Peyer's patch (tissue), 4 donors: ENCODE results near the gene TAF1C.

ENCODE experiments used
- CTCF ChIP-seq, 6 experiments: fragments of 450-650 bp in 4 of 6; fragments of 200-600 bp in 2 of 6; sonication (generic) in 1 of 6; IDR thresholded peaks; one replicate each; pipeline ENCODE4 v1.5.1; 2017 to 2019; ENCODE audit warnings: antibody characterized with exemption in 6 of 6, mild to moderate bottlenecking in 3 of 6, moderate library complexity in 1 of 6
- POLR2A ChIP-seq, 2 donors: fragments of 450-650 bp; IDR thresholded peaks; one replicate each; pipeline ENCODE4 v1.5.1; 2017; ENCODE audit warnings: antibody characterized with exemption in 2 of 2, mild to moderate bottlenecking in 2 of 2, moderate library complexity in 2 of 2

- TF ChIP-seq POLR2A (IDR thresholded peaks at IDR 0.05) (no peak), CTCF (IDR thresholded peaks at IDR 0.05) (no peak)
Observed at GRCh38 chr16:84161801-84162200, 25.1 kb downstream of the TAF1C start.
